ENCODE data around the gene GCKR.
"Not testable (repeated sequence)": the region's sequence is repeated elsewhere in the genome, so short reads cannot be mapped to it uniquely, and the experiment has no call there.

The GCKR gene

GRCh38 chr2:27531983-27532382 lies 35.3 kb downstream of the GCKR start:
- no peak overlapping the region for H3K4me3 ChIP-seq (ENCODE audit: low read depth, low read length)
- H3K9me3 ChIP-seq (ENCODE audit: severe bottlenecking) = no peaks in the 10 kb centered on the region
- H3K36me3 ChIP-seq = no peaks in the 10 kb centered on the region
- TF ChIP-seq CTCF (IDR thresholded peaks at IDR 0.05; ENCODE audit: low read depth, low read length) = no peak
- no peaks in the 10 kb centered on the region for H3K27me3 ChIP-seq (ENCODE audit: insufficient read depth, low read depth, severe bottlenecking)
- H3K27ac ChIP-seq = no peak overlapping the region
- DNase-seq = no peak

- no peaks in the 10 kb centered on the region for H3K36me3 ChIP-seq
- H3K9me3 ChIP-seq (ENCODE audit: severe bottlenecking) = no peaks in the 10 kb centered on the region
- H3K27ac ChIP-seq = no peak overlapping the region
- no peak for DNase-seq
- no peak for TF ChIP-seq CTCF (IDR thresholded peaks at IDR 0.05; ENCODE audit: low read depth, low read length)
- H3K27me3 ChIP-seq (ENCODE audit: insufficient read depth, low read depth, severe bottlenecking) = no peaks in the 10 kb centered on the region
- H3K4me3 ChIP-seq (ENCODE audit: low read depth, low read length) = no peak overlapping the region
Observed at GRCh38 chr2:27537287-27537686, 40.6 kb downstream of the GCKR start.

GRCh38 chr2:27538839-27539450 lies 42.3 kb downstream of the GCKR start:
- H3K27ac ChIP-seq = peak overlapping the region; percentile 49
- H3K9me3 ChIP-seq (ENCODE audit: severe bottlenecking); H3K4me3 ChIP-seq (ENCODE audit: low read depth, low read length); H3K36me3 ChIP-seq; H3K27me3 ChIP-seq (ENCODE audit: insufficient read depth, low read depth, severe bottlenecking); DNase-seq: not testable (repeated sequence)

GRCh38 chr2:27539649-27540048 lies 43.0 kb downstream of the GCKR start:
- H3K9me3 ChIP-seq (ENCODE audit: severe bottlenecking); DNase-seq; H3K36me3 ChIP-seq; H3K4me3 ChIP-seq (ENCODE audit: low read depth, low read length); H3K27me3 ChIP-seq (ENCODE audit: insufficient read depth, low read depth, severe bottlenecking); H3K27ac ChIP-seq: not testable (repeated sequence)

- Histone ChIP-seq H3K27ac (no peak overlapping the region), H3K4me3 (ENCODE audit: low read depth, low read length) (no peak overlapping the region), H3K9me3 (ENCODE audit: severe bottlenecking) (peaks cover 7% of the 10 kb centered on the region), H3K36me3 (no peaks in the 10 kb centered on the region), H3K27me3 (ENCODE audit: insufficient read depth, low read depth, severe bottlenecking) (no peaks in the 10 kb centered on the region)
- DNase-seq = no peak
- no peak for TF ChIP-seq CTCF (IDR thresholded peaks at IDR 0.05; ENCODE audit: low read depth, low read length)
Observed at GRCh38 chr2:27544143-27544821, 47.6 kb downstream of the GCKR start.

- Histone ChIP-seq H3K9me3 (ENCODE audit: severe bottlenecking) (peaks cover 7% of the 10 kb centered on the region), H3K27me3 (ENCODE audit: insufficient read depth, low read depth, severe bottlenecking) (no peaks in the 10 kb centered on the region), H3K4me3 (ENCODE audit: low read depth, low read length) (no peak overlapping the region), H3K36me3 (no peaks in the 10 kb centered on the region), H3K27ac (no peak overlapping the region)
- DNase-seq = no peak
- TF ChIP-seq CTCF (IDR thresholded peaks at IDR 0.05; ENCODE audit: low read depth, low read length) = no peak
Observed at GRCh38 chr2:27545348-27546141, 48.9 kb downstream of the GCKR start.

Measured in WERI-Rb-1 (cell line).